Spleen (tissue), 11 donors: Measurements from ENCODE around the gene TOMM5. TPM values are rescaled to one million over a fixed set of nuclear protein-coding genes. Genes with fewer than 3 reads are reported as not detected.
A peak's percentile ranks its signal among the peaks of the same experiment; 100 is the strongest.

ENCODE experiments used
- DNase-seq: peaks from one replicate; pipeline ENCODE4 v3.0.0-alpha.2; 2020
- H3K27ac ChIP-seq, 8 donors: fragments of 200-600 bp; sonication (generic) in 7 of 8; 1 replicate in 4 of 8; 2 replicates in 4 of 8; pipeline versions ENCODE4 v1.5.0 to v1.8.0; 2016 to 2021; ENCODE audit warnings: inconsistent platforms in 4 of 8, mild to moderate bottlenecking in 4 of 8, moderate library complexity in 1 of 8
- H3K27me3 ChIP-seq, 7 donors: fragments of 200-600 bp; sonication (generic) in 6 of 7; replicated peaks in 1 of 7; 1 replicate in 4 of 7; 2 replicates in 3 of 7; pipeline versions ENCODE4 v1.5.0 to v1.8.0; 2016 to 2021; ENCODE audit warnings: inconsistent platforms in 3 of 7, mild to moderate bottlenecking in 1 of 7
- H3K36me3 ChIP-seq, 6 donors: fragments of 200-600 bp; sonication (generic) in 5 of 6; 1 replicate in 4 of 6; 2 replicates in 2 of 6; pipeline versions ENCODE4 v1.5.0 to v1.8.0; 2016 to 2021; ENCODE audit warnings: inconsistent platforms in 2 of 6
- H3K4me1 ChIP-seq, 6 donors: fragments of 200-600 bp; sonication (generic) in 5 of 6; 1 replicate in 3 of 6; 2 replicates in 3 of 6; pipeline versions ENCODE4 v1.5.0 to v1.8.0; 2016 to 2021; ENCODE audit warnings: inconsistent platforms in 3 of 6
- H3K4me3 ChIP-seq, 8 donors: fragments of 200-600 bp; sonication (generic) in 7 of 8; 1 replicate in 4 of 8; 2 replicates in 4 of 8; pipeline versions ENCODE4 v1.5.0 to v1.8.0; 2016 to 2021; ENCODE audit warnings: inconsistent platforms in 4 of 8, mild to moderate bottlenecking in 4 of 8, moderate library complexity in 2 of 8
- H3K9me3 ChIP-seq, 8 donors: fragments of 200-600 bp; sonication (generic) in 7 of 8; 1 replicate in 4 of 8; 2 replicates in 4 of 8; pipeline versions ENCODE4 v1.5.0 to v1.8.0; 2016 to 2021; ENCODE audit warnings: inconsistent platforms in 4 of 8
- CTCF ChIP-seq, 11 experiments: fragments of 200-600 bp in 7 of 11; fragments of 450-650 bp in 4 of 11; sonication (generic) in 4 of 11; IDR thresholded peaks in 8 of 11; conservative IDR thresholded peaks in 3 of 11; 1 replicate in 7 of 11; 2 replicates in 4 of 11; pipeline versions ENCODE4 v1.4.0 to v1.8.0; 2016 to 2021; ENCODE audit warnings: antibody characterized with exemption in 11 of 11, inconsistent platforms in 4 of 11, mild to moderate bottlenecking in 1 of 11
- POLR2A ChIP-seq, 3 donors: fragments of 450-650 bp; IDR thresholded peaks; one replicate each; pipeline ENCODE4 v1.5.1; 2017; ENCODE audit warnings: antibody characterized with exemption in 3 of 3, mild to moderate bottlenecking in 1 of 3
- POLR2AphosphoS5 ChIP-seq, 3 donors: sonication (generic); formaldehyde crosslinking; IDR thresholded peaks; one replicate each; pipeline ENCODE4 v1.5.1; 2017; ENCODE audit warnings: antibody characterized with exemption in 3 of 3
- WGBS, 5 donors: extraction: QIAGEN DNeasy Blood & Tissue Kit in 3 of 5; methylation state at CpG; one replicate each; pipeline versions ENCODE4 v1.1.5 to v1.1.7; 2013 to 2018; 5-methylcytosine and 5-hydroxymethylcytosine counted together
- intact Hi-C: fragments of 100-400 bp; cut with DNase I; formaldehyde crosslinking; loops from one replicate; pipeline ENCODE4 v1.15.0; 2023; ENCODE audit warnings: low total_unique reads
- polyA plus RNA-seq, 3 donors: library from polyadenylated mRNA; stranded (reverse); fragments of 200-250 nt; gene quantifications; one replicate each; pipeline ENCODE4 v1.2.1, GENCODE V29; 2013
- total RNA-seq, 7 donors: library from RNA; depleted of rRNA in 3 of 7; stranded (reverse); fragments of >200 nt in 3 of 7; fragmentation: NEBNext Ultra II Directional in 4 of 7; extraction: Animal tissue kit (Norgen Biotek cat#: 25700) in 4 of 7; gene quantifications; one replicate each; pipeline versions ENCODE4 v1.1.0 to v1.2.1, GENCODE V29; 2016 to 2021
- donor health status: healthy with polysubstance abuse.
- donor health status: DM: no; HTN: no; CAD: no; lungs with moderate emphysema.
- donor health status: DM: no; HTN: no; CAD: no.
- donor health status: Bipolar disorder and iron deficiency.
- donor health status: healthy.
- donor health status: DM: no; HTN: no; CAD: no.
- donor health status: DM: yes; HTN: yes; CAD: no.

The TOMM5 gene
- total and polyA plus RNA-seq, 10 donors, result 54.1 to 155 (median 72.8) TPM

GRCh38 chr9:37551468-37551867 is 40.9 kb downstream of the TOMM5 start:
- intact Hi-C loops, result no loop called here
- TF ChIP-seq CTCF (IDR thresholded peaks at IDR 0.05 in 8 of 11, conservative IDR thresholded peaks at IDR 0.05 in 3 of 11) (no peak), POLR2AphosphoS5 (IDR thresholded peaks at IDR 0.05) (no peak), POLR2A (IDR thresholded peaks at IDR 0.05) (no peak)
- WGBS, 5 donors, result 80 to 88% (median 82%) methylated on average over 2 to 3 of the region's 3 CpGs
- Histone ChIP-seq H3K4me3 (no peak overlapping the region), H3K9me3 (no peaks in the 10 kb centered on the region), H3K4me1 (peaks cover 0 to 20% (median 6%) of the 10 kb centered on the region in 6 donors), H3K27ac (peak overlapping the region in 6 of 8 donors; percentile 64 to 76 (median 72)), H3K27me3 (no peaks in the 10 kb centered on the region), H3K36me3 (peaks cover 0 to 4% (median 0%) of the 10 kb centered on the region in 6 donors)
- no peak for DNase-seq

DNA sequence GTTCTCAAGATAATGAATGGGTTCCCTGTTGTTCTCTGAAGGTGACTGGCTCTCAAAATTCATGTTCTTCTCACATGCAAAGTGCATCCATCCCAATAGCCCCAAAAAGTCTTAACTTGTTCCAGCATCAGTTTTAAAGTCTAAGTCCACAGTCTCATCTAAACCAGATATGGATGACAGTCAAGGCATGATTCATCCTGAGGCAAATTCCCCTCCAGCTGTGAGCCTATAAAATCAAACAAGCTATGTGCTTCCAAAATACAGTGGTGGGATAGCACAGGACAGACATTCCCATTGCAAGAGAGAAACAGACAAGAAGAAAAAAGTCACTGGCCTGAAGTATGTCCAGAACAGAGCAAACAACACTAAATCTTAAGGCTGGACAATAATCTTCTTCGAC is 41.6 kb downstream of the TOMM5 start:
- DNase-seq, result no peak
- WGBS, 5 donors, result 86 to 100% (median 91%) methylated on average over 1 of the region's 1 CpG
- TF ChIP-seq POLR2AphosphoS5 (IDR thresholded peaks at IDR 0.05), result no peak
- TF ChIP-seq POLR2A (IDR thresholded peaks at IDR 0.05), result no peak
- TF ChIP-seq CTCF (IDR thresholded peaks at IDR 0.05 in 8 of 11, conservative IDR thresholded peaks at IDR 0.05 in 3 of 11), result no peak
- peak overlapping the region in 5 of 8 donors; percentile 67 to 76 (median 73) for H3K27ac ChIP-seq
- peaks cover 0 to 24% (median 6%) of the 10 kb centered on the region in 6 donors for H3K4me1 ChIP-seq
- no peak overlapping the region for H3K4me3 ChIP-seq
- peaks cover 0 to 4% (median 0%) of the 10 kb centered on the region in 6 donors for H3K36me3 ChIP-seq
- intact Hi-C loops, result no loop called here
- H3K27me3 ChIP-seq, result no peaks in the 10 kb centered on the region
- H3K9me3 ChIP-seq, result no peaks in the 10 kb centered on the region

DNA sequence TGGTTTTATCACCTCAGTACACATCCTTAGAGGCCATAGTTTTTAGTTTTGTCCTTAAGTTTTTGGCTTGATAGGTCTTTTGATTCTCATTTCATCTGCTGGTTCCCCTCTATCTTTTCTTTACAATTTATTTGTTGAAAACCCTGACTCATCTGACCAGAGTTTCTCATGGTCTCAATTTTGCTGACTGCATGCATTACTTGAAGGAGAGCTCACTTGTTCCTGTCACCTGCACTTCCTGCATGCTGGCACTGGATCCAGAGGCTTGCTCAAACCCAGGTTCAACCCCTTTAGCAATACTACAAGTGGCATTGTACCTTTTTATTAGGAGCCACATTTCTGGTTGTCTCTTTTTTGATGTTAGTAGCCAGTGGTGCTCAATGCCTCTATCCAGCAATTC is 42.9 kb downstream of the TOMM5 start:
- intact Hi-C loops, result no loop called here
- no peak for TF ChIP-seq POLR2A (IDR thresholded peaks at IDR 0.05)
- no peak for TF ChIP-seq CTCF (IDR thresholded peaks at IDR 0.05 in 8 of 11, conservative IDR thresholded peaks at IDR 0.05 in 3 of 11)
- no peak for DNase-seq

DNA sequence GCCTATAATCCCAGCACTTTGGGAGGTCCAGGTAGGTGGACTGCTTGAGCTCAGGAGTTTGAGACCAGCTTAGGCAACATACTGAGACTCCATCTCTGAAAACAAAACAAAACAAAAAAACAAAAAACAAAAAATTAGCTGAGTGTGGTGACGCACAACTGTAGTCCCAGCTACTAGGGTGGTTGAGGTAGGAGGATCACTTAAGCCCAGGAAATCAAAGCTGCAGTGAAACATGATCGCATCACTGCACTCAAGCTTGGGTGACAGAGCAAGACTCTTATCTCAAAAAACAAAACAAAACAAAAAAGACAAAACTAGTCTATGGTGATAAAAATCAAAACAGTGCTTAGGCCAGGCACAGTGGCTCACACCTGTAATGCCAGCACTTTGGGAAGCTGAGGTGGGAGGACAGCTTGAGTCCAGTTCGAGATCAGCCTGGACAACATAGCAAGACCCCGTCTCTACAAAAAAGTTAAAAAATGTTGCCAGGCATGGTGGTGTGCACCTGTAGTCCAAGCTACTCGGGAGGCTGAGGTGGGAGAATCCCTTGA is 45.0 kb downstream of the TOMM5 start:
- Histone ChIP-seq H3K27me3 (no peaks in the 10 kb centered on the region), H3K36me3 (peaks cover 0 to 4% (median 0%) of the 10 kb centered on the region in 6 donors), H3K4me3 (no peak overlapping the region), H3K27ac (no peak overlapping the region), H3K9me3 (no peaks in the 10 kb centered on the region), H3K4me1 (peaks cover 0 to 24% (median 6%) of the 10 kb centered on the region in 6 donors)
- intact Hi-C loops, result no loop called here
- TF ChIP-seq POLR2AphosphoS5 (IDR thresholded peaks at IDR 0.05) (no peak), POLR2A (IDR thresholded peaks at IDR 0.05) (no peak), CTCF (IDR thresholded peaks at IDR 0.05 in 8 of 11, conservative IDR thresholded peaks at IDR 0.05 in 3 of 11) (no peak)
- 87 to 92% (median 88%) methylated on average over 5 of the region's 5 CpGs for WGBS, 5 donors
- DNase-seq, result no peak

More for the DNA sequence above, 42.9 kb downstream of the TOMM5 start:
- Histone ChIP-seq H3K36me3 (peaks cover 0 to 4% (median 0%) of the 10 kb centered on the region in 6 donors), H3K9me3 (no peaks in the 10 kb centered on the region), H3K4me1 (peaks cover 0 to 24% (median 6%) of the 10 kb centered on the region in 6 donors), H3K27ac (peak overlapping the region in 3 of 8 donors; percentile 37 to 73 (median 52)), H3K4me3 (no peak overlapping the region), H3K27me3 (no peaks in the 10 kb centered on the region)
